MM.1S (cell line): ENCODE data around the gene SALL2.
"Not testable (repeated sequence)": the region's sequence is repeated elsewhere in the genome, so short reads cannot be mapped to it uniquely, and the experiment has no call there.

Source experiments
- DNase-seq: peaks from one replicate; pipeline ENCODE4 v3.0.0-alpha.2; 2015
- H2AFZ ChIP-seq: fragments of 300-600 bp; sonication (generic); 2 replicates; pipeline ENCODE4 v1.6.0; 2016; ENCODE audit warnings: antibody characterized with exemption, low read length
- H3F3A ChIP-seq: fragments of 300-600 bp; sonication (generic); 2 replicates; pipeline ENCODE4 v1.6.1; 2016; ENCODE audit warnings: mild to moderate bottlenecking, antibody characterized with exemption, low read length, moderate library complexity, mixed read lengths; ENCODE audit not compliant: insufficient read depth
- H3K27ac ChIP-seq: fragments of 300-600 bp; sonication (generic); 2 replicates; pipeline ENCODE4 v1.5.1; 2016; ENCODE audit warnings: mild to moderate bottlenecking, low read length
- H3K27me3 ChIP-seq: fragments of 300-600 bp; sonication (generic); replicated peaks from 2 replicates; pipeline ENCODE4 v1.6.0; 2016; ENCODE audit warnings: low read length; ENCODE audit not compliant: insufficient read depth
- H3K36me3 ChIP-seq: fragments of 300-600 bp; sonication (generic); replicated peaks from 2 replicates; pipeline ENCODE4 v1.6.1; 2016; ENCODE audit warnings: mild to moderate bottlenecking, low read length, mixed read lengths; ENCODE audit not compliant: insufficient read depth
- H3K4me1 ChIP-seq: fragments of 300-600 bp; sonication (generic); 2 replicates; pipeline ENCODE4 v1.6.1; 2016; ENCODE audit warnings: low read length, mixed read lengths
- H3K4me2 ChIP-seq: fragments of 300-600 bp; sonication (generic); 2 replicates; pipeline ENCODE4 v1.6.0; 2016; ENCODE audit warnings: low read depth, low read length
- H3K4me3 ChIP-seq: fragments of 300-600 bp; sonication (generic); 2 replicates; pipeline ENCODE4 v1.5.1; 2016; ENCODE audit warnings: low read length, mixed read lengths
- H3K79me2 ChIP-seq: fragments of 300-600 bp; sonication (generic); 2 replicates; pipeline ENCODE4 v1.6.1; 2016; ENCODE audit warnings: mixed run types, low read length, mixed read lengths
- H3K9ac ChIP-seq: fragments of 300-600 bp; sonication (generic); 2 replicates; pipeline ENCODE4 v1.6.1; 2016; ENCODE audit warnings: low read length, mixed read lengths
- H3K9me2 ChIP-seq: fragments of 300-600 bp; sonication (generic); replicated peaks from 2 replicates; pipeline ENCODE4 v1.6.1; 2016; ENCODE audit warnings: mild to moderate bottlenecking, low read length, mixed read lengths; ENCODE audit not compliant: insufficient read depth
- H3K9me3 ChIP-seq: fragments of 300-600 bp; sonication (generic); replicated peaks from 2 replicates; pipeline ENCODE4 v1.6.1; 2016; ENCODE audit warnings: mild to moderate bottlenecking, low read length, mixed read lengths; ENCODE audit not compliant: insufficient read depth
- H4K20me1 ChIP-seq: fragments of 300-600 bp; sonication (generic); 2 replicates; pipeline ENCODE4 v1.6.1; 2016; ENCODE audit warnings: mild to moderate bottlenecking, low read length, moderate library complexity, mixed read lengths; ENCODE audit not compliant: insufficient read depth
- CTCF ChIP-seq: fragments of 300-600 bp; sonication (generic); IDR thresholded peaks from 2 replicates; pipeline ENCODE4 v1.5.1; 2016; ENCODE audit warnings: antibody characterized with exemption, low read length, mixed read lengths
- EZH2 ChIP-seq: fragments of 300-600 bp; sonication (generic); optimal IDR thresholded peaks from 2 replicates; pipeline ENCODE3; 2017; ENCODE audit warnings: low read depth, mild to moderate bottlenecking, antibody characterized with exemption, low read length, mixed read lengths
- EZH2phosphoT487 ChIP-seq: fragments of 300-600 bp; sonication (generic); IDR thresholded peaks from 2 replicates; pipeline ENCODE4 v1.6.1; 2018; ENCODE audit warnings: antibody characterized with exemption, low read length

Gene SALL2

GRCh38 chr14:21557084-21557901 lies 31.1 kb upstream of the SALL2 start:
- Histone ChIP-seq H3K9me3 (no peaks in the 10 kb centered on the region), H2AFZ (peak overlapping the region; percentile 70), H3K27me3 (no peaks in the 10 kb centered on the region), H3K27ac (no peak overlapping the region), H3K4me1 (no peaks in the 10 kb centered on the region), H4K20me1 (no peaks in the 10 kb centered on the region), H3K9ac (no peak overlapping the region), H3K36me3 (no peaks in the 10 kb centered on the region), H3K4me3 (peak overlapping the region; percentile 37; the same call in 1 of the 2 replicates), H3F3A (no peaks in the 10 kb centered on the region), H3K79me2 (no peaks in the 10 kb centered on the region), H3K9me2 (no peaks in the 10 kb centered on the region), H3K4me2 (peak overlapping the region; percentile 60; the same call in 1 of the 2 replicates)
- TF ChIP-seq CTCF (peak; percentile 50), EZH2phosphoT487 (no peak)
- peak; percentile 74 for DNase-seq

GRCh38 chr14:21556378-21557083 lies 30.4 kb upstream of the SALL2 start:
- no peak overlapping the region for H3K9ac ChIP-seq
- no peaks in the 10 kb centered on the region for H3K9me3 ChIP-seq
- TF ChIP-seq CTCF (no peak), EZH2 (no peak), EZH2phosphoT487 (no peak)
- H3K4me1 ChIP-seq: no peaks in the 10 kb centered on the region
- no peak overlapping the region for H3K4me2 ChIP-seq
- no peaks in the 10 kb centered on the region for H3F3A ChIP-seq
- H3K9me2 ChIP-seq: no peaks in the 10 kb centered on the region
- no peak overlapping the region for H3K4me3 ChIP-seq
- no peaks in the 10 kb centered on the region for H4K20me1 ChIP-seq
- H3K27ac ChIP-seq: no peak overlapping the region
- no peaks in the 10 kb centered on the region for H3K27me3 ChIP-seq
- no peaks in the 10 kb centered on the region for H3K79me2 ChIP-seq
- no peak overlapping the region for H2AFZ ChIP-seq
- no peak for DNase-seq
- no peaks in the 10 kb centered on the region for H3K36me3 ChIP-seq

- no peaks in the 10 kb centered on the region for H3K9me3 ChIP-seq
Observed at GRCh38 chr14:21553266-21553665, 27.1 kb upstream of the SALL2 start.

GRCh38 chr14:21544588-21544987 lies 18.4 kb upstream of the SALL2 start:
- not testable (repeated sequence) for H4K20me1 ChIP-seq, H3K4me3 ChIP-seq, H3K9me2 ChIP-seq, H3K79me2 ChIP-seq, H3K27ac ChIP-seq, H2AFZ ChIP-seq, H3K4me2 ChIP-seq, H3F3A ChIP-seq, H3K27me3 ChIP-seq, H3K4me1 ChIP-seq, H3K36me3 ChIP-seq, H3K9ac ChIP-seq, DNase-seq, H3K9me3 ChIP-seq

More at GRCh38 chr14:21553266-21553665, 27.1 kb upstream of the SALL2 start:
- Histone ChIP-seq H3F3A (no peaks in the 10 kb centered on the region), H3K4me3 (no peak overlapping the region), H3K4me1 (no peaks in the 10 kb centered on the region), H4K20me1 (no peaks in the 10 kb centered on the region), H3K27ac (no peak overlapping the region), H3K79me2 (no peaks in the 10 kb centered on the region), H3K36me3 (no peaks in the 10 kb centered on the region), H3K27me3 (no peaks in the 10 kb centered on the region), H3K4me2 (no peak overlapping the region), H3K9me2 (no peaks in the 10 kb centered on the region), H2AFZ (no peak overlapping the region), H3K9ac (no peak overlapping the region)
- no peak for TF ChIP-seq EZH2phosphoT487
- no peak for TF ChIP-seq EZH2
- TF ChIP-seq CTCF: no peak
- DNase-seq: no peak
